ENCODE results near the gene SGCA. TPM values are rescaled to one million over a fixed set of nuclear protein-coding genes. Genes with fewer than 3 reads are reported as not detected.
A peak's percentile ranks its signal among the peaks of the same experiment; 100 is the strongest.

The SGCA gene
- total and polyA plus RNA-seq, 2 of the 8 experiments (the other 6 are each of a cell fraction or from before 2014, with no cell fraction given): 0.12 TPM; not detected in 1

- no peaks in the 10 kb centered on the region for H3K9me3 ChIP-seq (ENCODE audit: insufficient read depth in 2 of 2, low read depth in 1 of 2, low read length in 1 of 2)
- no peak overlapping the region for H3K4me2 ChIP-seq (ENCODE audit: insufficient read depth in 1 of 2, low read depth in 2 of 2, low read length in 2 of 2)
- H4K91ac ChIP-seq (replicated peaks; ENCODE audit: insufficient read length, low read length): no peak overlapping the region
- no peak overlapping the region for H3K56ac ChIP-seq (replicated peaks; ENCODE audit: insufficient read length, low read depth, low read length)
- no peak for DNase-seq (ENCODE audit: low read depth in 1 of 2, low spot score in 2 of 2)
- no peak for FAIRE-seq
- H3K36me3 ChIP-seq (ENCODE audit: control insufficient read depth in 2 of 4, insufficient read depth in 4 of 4, low read length in 3 of 4): no peaks in the 10 kb centered on the region
- H3K4me1 ChIP-seq (replicated peaks in 1 of 4; ENCODE audit: control insufficient read depth in 3 of 4, insufficient read depth in 4 of 4, low read length in 3 of 4): peaks cover 0 to 12% (median 7%) of the 10 kb centered on the region in 4 experiments; a peak in 5 of 7 replicates
- peaks cover 3% of the 10 kb centered on the region; the same call in 1 of the 2 replicates for H3K23me2 ChIP-seq (ENCODE audit: low read depth, low read length)
- peak overlapping the region; percentile 72; the same call in 1 of the 2 replicates for H2BK20ac ChIP-seq (ENCODE audit: low read length)
- H3K79me1 ChIP-seq (ENCODE audit: low read depth, low read length): no peaks in the 10 kb centered on the region
- no peak overlapping the region for H3K9ac ChIP-seq (replicated peaks in 1 of 4; ENCODE audit: extremely low read depth in 1 of 4, low read depth in 3 of 4, low read length in 3 of 4)
- H2BK5ac ChIP-seq (ENCODE audit: low read depth, low read length): no peak overlapping the region
- H3K14ac ChIP-seq (ENCODE audit: insufficient read length): no peak overlapping the region
- no peaks in the 10 kb centered on the region for H3K79me2 ChIP-seq (ENCODE audit: control insufficient read depth in 1 of 2, insufficient read depth in 2 of 2, low read length in 2 of 2)
- peak overlapping the region; percentile 56 for H2BK120ac ChIP-seq (replicated peaks; ENCODE audit: low read depth, low read length)
- no peak overlapping the region for H2AFZ ChIP-seq (ENCODE audit: low read length)
- peak overlapping the region; percentile 72; the same call in 1 of the 2 replicates for H2BK15ac ChIP-seq (ENCODE audit: low read length)
- POLR2A ChIA-PET (ENCODE audit: partially characterized antibody): no interaction called here
- H2BK12ac ChIP-seq (ENCODE audit: low read depth, low read length): 0 out of 2 replicates have a peak overlapping the region, but pooled peaks have one; percentile 30
- CTCF ChIA-PET (ENCODE audit: partially characterized antibody): interaction anchor here (1.3 to 17.0 kb wide), 10 partner anchors 10 to 191 kb away, joined by 3 to 299 read pairs (median 18); partner anchors contain the start of genes COL1A1 and TMEM92
- H4K20me1 ChIP-seq (replicated peaks in 1 of 2; ENCODE audit: control insufficient read depth in 1 of 2, insufficient read depth in 2 of 2, low read length in 2 of 2): no peaks in the 10 kb centered on the region
- H3K18ac ChIP-seq (ENCODE audit: extremely low read depth, low read length): no peak overlapping the region
- H3K4me3 ChIP-seq (ENCODE audit: extremely low read depth in 1 of 4, insufficient read depth in 2 of 4, low read depth in 3 of 4, low read length in 4 of 4): no peak overlapping the region
- no peak overlapping the region for H3K23ac ChIP-seq (ENCODE audit: insufficient read length)
- H2AK5ac ChIP-seq (ENCODE audit: low read depth, low read length): 0 out of 2 replicates have a peak overlapping the region, but pooled peaks have one; percentile 34
- 90% methylated on average over 16 of the region's 17 CpGs; no CpG with 5 or more reads in 1 of the 2 experiments for WGBS, 2 experiments (ENCODE audit: extremely low coverage in 1 of 2, insufficient coverage in 1 of 2, insufficient read length in 1 of 2, insufficient replicate concordance in 2 of 2, low coverage in 1 of 2, low lambda C conversion rate in 2 of 2, missing lambda C conversion rate in 1 of 2)
- no peak overlapping the region for H4K5ac ChIP-seq (ENCODE audit: insufficient read length, low read depth, low read length)
- no peak overlapping the region for H3K4ac ChIP-seq (replicated peaks; ENCODE audit: insufficient read length, low read depth, low read length)
- no peaks in the 10 kb centered on the region for H3K27me3 ChIP-seq (replicated peaks in 1 of 4; ENCODE audit: control insufficient read depth in 3 of 4, extremely low read depth in 1 of 4, insufficient read depth in 3 of 4, low read length in 3 of 4)
- H4K8ac ChIP-seq (ENCODE audit: extremely low read depth, insufficient read depth, low read length): no peak overlapping the region
- no peak overlapping the region for H3K27ac ChIP-seq (ENCODE audit: low read depth, low read length)
- TF ChIP-seq CHD1 (IDR thresholded peaks at IDR 0.05; ENCODE audit: low read depth, low read length) (no peak), TEAD4 (IDR thresholded peaks at IDR 0.05; ENCODE audit: low read depth, low read length) (no peak), CHD2 (IDR thresholded peaks at IDR 0.05; ENCODE audit: low read length) (no peak), EZH2 (IDR thresholded peaks at IDR 0.05; ENCODE audit: low read depth, low read length, severe bottlenecking) (no peak), CBX8 (IDR thresholded peaks at IDR 0.05; ENCODE audit: borderline replicate concordance, low read depth, low read length) (no peak), JUND (IDR thresholded peaks at IDR 0.05; ENCODE audit: low read length) (no peak), ATF2 (IDR thresholded peaks at IDR 0.05; ENCODE audit: low read length) (no peak), FOSL1 (IDR thresholded peaks at IDR 0.05; ENCODE audit: insufficient read depth, low read depth, low read length) (no peak), SAP30 (IDR thresholded peaks at IDR 0.05; ENCODE audit: insufficient read depth, insufficient replicate concordance, low read length) (no peak), POLR2A (IDR thresholded peaks at IDR 0.05; ENCODE audit: control extremely low read depth in 1 of 2, low read depth in 2 of 2, low read length in 2 of 2) (no peak), RFX5 (IDR thresholded peaks at IDR 0.05; ENCODE audit: borderline replicate concordance, low read depth, low read length) (no peak)
Observed at GRCh38 chr17:50171371-50172071, 5.7 kb downstream of the SGCA start.
